Esophagus squamous epithelium (tissue), 5 donors: ENCODE data around the gene ATP9B. TPM values are rescaled to one million over a fixed set of nuclear protein-coding genes. Genes with fewer than 3 reads are reported as not detected.

Experiments used
- DNase-seq: peaks from one replicate; lab custom pipeline; 2025; lab: John Stamatoyannopoulos, UW
- H3K27ac ChIP-seq, 4 donors: fragments of 200-600 bp; sonication (generic); one replicate each; pipeline ENCODE4 v1.5.1; 2016 to 2019; ENCODE audit warnings: mild to moderate bottlenecking in 1 of 4
- H3K27me3 ChIP-seq, 4 donors: fragments of 200-600 bp; sonication (generic); 1 replicate in 3 of 4; 2 replicates in 1 of 4; pipeline versions ENCODE4 v1.5.1 to v1.6.0; 2017 to 2021; ENCODE audit warnings: antibody characterized with exemption in 1 of 4
- H3K36me3 ChIP-seq, 3 donors: fragments of 200-600 bp; sonication (generic); one replicate each; pipeline ENCODE4 v1.5.1; 2016 to 2019
- H3K4me1 ChIP-seq, 3 donors: fragments of 200-600 bp; sonication (generic); one replicate each; pipeline ENCODE4 v1.5.1; 2017 to 2019
- H3K4me3 ChIP-seq, 4 donors: fragments of 200-600 bp; sonication (generic); 1 replicate in 3 of 4; 2 replicates in 1 of 4; pipeline ENCODE4 v1.5.1; 2016 to 2019; ENCODE audit warnings: mild to moderate bottlenecking in 2 of 4, moderate library complexity in 1 of 4
- H3K9me3 ChIP-seq, 3 donors: fragments of 200-600 bp; sonication (generic); one replicate each; pipeline ENCODE4 v1.5.1; 2016 to 2019
- POLR2A ChIP-seq, 4 donors: fragments of 450-650 bp; IDR thresholded peaks; one replicate each; pipeline ENCODE4 v1.6.1; 2017; ENCODE audit warnings: antibody characterized with exemption in 4 of 4, mild to moderate bottlenecking in 4 of 4, moderate library complexity in 3 of 4
- WGBS, 2 donors: methylation state at CpG; one replicate each; pipeline ENCODE4 v1.1.5; 2018; 5-methylcytosine and 5-hydroxymethylcytosine counted together
- intact Hi-C: fragments of 100-400 bp; cut with DNase I; formaldehyde crosslinking; loops from one replicate; pipeline ENCODE4 v1.15.0; 2022
- total RNA-seq, 4 donors: library from RNA; depleted of rRNA; stranded (reverse); fragments of >200 nt; gene quantifications; one replicate each; pipeline ENCODE4 v1.1.0, GENCODE V29; 2016
- TF ChIP-seq, protein P1 (sequence below), 6 experiments: fragments of 450-650 bp in 4 of 6; fragments of 200-600 bp in 2 of 6; sonication (generic) in 2 of 6; IDR thresholded peaks; one replicate each; pipeline ENCODE4 v1.5.1; 2016 to 2019; ENCODE audit warnings: antibody characterized with exemption in 6 of 6, mild to moderate bottlenecking in 4 of 6, moderate library complexity in 4 of 6
- donor health status: DM: yes; HTN: yes; CAD: no.

The ATP9B gene
- total RNA-seq, 4 donors from 2014 or later = 12.9 to 46.7 (median 22.0) TPM

DNA sequence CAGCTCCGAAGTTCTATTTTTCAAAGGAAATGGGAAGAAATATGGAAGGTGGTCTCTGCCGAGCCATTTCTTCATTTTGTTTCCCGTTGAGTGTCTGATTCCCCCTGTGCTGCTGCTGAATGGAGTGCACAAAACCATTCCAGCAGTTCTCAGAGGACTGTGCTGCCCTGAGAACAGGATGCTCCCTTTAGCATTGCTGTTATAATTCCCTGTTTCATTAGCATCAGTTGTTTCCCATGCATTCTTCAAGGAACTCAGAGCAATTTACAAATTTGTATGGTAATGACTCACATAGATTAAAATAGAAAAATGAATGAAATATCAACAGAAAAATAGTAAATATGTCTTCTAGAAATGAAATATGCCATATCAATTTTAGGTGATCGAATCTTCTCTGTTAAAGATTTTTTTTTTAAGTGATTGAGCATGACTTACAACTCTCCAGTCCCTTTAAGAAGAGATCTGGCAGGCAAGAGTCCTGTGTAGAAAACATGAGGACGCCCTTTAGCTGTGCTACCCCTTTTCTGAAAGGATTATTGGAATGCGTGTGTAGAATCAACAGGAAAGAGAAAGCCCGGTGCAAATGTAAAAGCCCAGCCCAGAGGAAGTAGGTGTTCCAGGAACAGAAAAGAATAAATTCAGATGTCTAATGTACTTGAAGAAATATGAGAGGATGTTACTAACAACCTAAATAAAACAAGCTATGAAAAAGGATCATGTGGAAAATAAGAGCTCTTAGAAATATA is 118.5 kb downstream of the ATP9B start:
- intact Hi-C loops = no loop called here
- no peaks in the 10 kb centered on the region for H3K4me1 ChIP-seq
- H3K9me3 ChIP-seq = no peaks in the 10 kb centered on the region
- no peak overlapping the region for H3K4me3 ChIP-seq
- H3K36me3 ChIP-seq = peaks cover 0 to 22% (median 0%) of the 10 kb centered on the region in 3 donors
- no peak for TF ChIP-seq POLR2A (IDR thresholded peaks at IDR 0.05)
- TF ChIP-seq, protein P1, sequence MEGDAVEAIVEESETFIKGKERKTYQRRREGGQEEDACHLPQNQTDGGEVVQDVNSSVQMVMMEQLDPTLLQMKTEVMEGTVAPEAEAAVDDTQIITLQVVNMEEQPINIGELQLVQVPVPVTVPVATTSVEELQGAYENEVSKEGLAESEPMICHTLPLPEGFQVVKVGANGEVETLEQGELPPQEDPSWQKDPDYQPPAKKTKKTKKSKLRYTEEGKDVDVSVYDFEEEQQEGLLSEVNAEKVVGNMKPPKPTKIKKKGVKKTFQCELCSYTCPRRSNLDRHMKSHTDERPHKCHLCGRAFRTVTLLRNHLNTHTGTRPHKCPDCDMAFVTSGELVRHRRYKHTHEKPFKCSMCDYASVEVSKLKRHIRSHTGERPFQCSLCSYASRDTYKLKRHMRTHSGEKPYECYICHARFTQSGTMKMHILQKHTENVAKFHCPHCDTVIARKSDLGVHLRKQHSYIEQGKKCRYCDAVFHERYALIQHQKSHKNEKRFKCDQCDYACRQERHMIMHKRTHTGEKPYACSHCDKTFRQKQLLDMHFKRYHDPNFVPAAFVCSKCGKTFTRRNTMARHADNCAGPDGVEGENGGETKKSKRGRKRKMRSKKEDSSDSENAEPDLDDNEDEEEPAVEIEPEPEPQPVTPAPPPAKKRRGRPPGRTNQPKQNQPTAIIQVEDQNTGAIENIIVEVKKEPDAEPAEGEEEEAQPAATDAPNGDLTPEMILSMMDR (IDR thresholded peaks at IDR 0.05) = no peak
- 77 to 79% methylated on average over 7 of the region's 7 CpGs for WGBS, 2 donors
- H3K27ac ChIP-seq = no peak overlapping the region
- H3K27me3 ChIP-seq = no peaks in the 10 kb centered on the region
- no peak for DNase-seq

DNA sequence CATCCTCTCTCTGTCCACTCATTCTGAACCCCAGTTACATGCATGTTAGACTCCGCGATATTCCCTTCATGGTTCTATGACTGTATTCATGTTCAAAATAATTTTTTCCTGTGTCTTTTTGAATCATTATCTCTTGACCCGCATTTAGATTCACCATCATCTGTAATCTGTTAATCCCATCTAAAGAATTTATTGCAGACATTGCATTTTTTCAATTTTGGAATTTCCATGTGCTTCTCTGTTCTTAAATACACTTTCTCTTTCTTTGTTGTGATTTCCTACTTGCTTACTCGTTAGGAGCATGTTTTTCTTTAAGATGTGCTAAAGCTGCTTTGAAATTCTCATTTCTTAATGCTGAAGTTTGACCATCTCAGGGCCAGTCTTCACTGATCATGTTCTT is 122.2 kb downstream of the ATP9B start:
- no peak overlapping the region for H3K27ac ChIP-seq
- H3K4me1 ChIP-seq = no peaks in the 10 kb centered on the region
- peaks cover 0 to 55% (median 0%) of the 10 kb centered on the region in 3 donors for H3K36me3 ChIP-seq
- H3K27me3 ChIP-seq = no peaks in the 10 kb centered on the region
- no peak for DNase-seq
- no peak for TF ChIP-seq POLR2A (IDR thresholded peaks at IDR 0.05)
- TF ChIP-seq, protein P1 (IDR thresholded peaks at IDR 0.05) = no peak
- H3K9me3 ChIP-seq = no peaks in the 10 kb centered on the region
- WGBS, 2 donors = 80 to 92% methylated on average over 4 of the region's 4 CpGs
- H3K4me3 ChIP-seq = no peak overlapping the region
- intact Hi-C loops = no loop called here

DNA sequence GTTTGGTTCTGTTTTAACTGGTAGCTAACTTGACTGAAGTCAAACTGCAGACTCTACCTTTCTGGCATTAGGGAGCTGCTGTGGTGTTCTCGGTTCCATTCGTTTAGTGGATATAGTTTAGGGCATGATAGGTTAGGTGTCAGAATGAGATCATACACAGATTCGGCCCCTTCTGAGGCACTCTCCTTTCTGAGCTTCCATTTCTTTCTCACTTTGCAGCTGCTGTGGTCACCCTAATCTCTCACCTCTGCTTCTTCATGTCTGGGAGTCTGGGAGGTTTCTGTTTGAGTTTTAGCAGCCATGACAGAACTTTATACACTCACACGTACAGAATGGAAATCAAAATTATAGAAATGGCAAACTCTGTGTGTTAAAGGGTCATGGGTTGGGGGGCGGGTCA is 122.8 kb downstream of the ATP9B start:
- intact Hi-C loops = no loop called here
- TF ChIP-seq, protein P1 (IDR thresholded peaks at IDR 0.05) = no peak
- no peak for TF ChIP-seq POLR2A (IDR thresholded peaks at IDR 0.05)
- no peaks in the 10 kb centered on the region for H3K9me3 ChIP-seq
- H3K27me3 ChIP-seq = no peaks in the 10 kb centered on the region
- H3K36me3 ChIP-seq = peaks cover 0 to 53% (median 0%) of the 10 kb centered on the region in 3 donors
- WGBS, 2 donors = 90 to 91% methylated on average over 4 to 5 of the region's 5 CpGs
- no peaks in the 10 kb centered on the region for H3K4me1 ChIP-seq
- H3K27ac ChIP-seq = no peak overlapping the region
- H3K4me3 ChIP-seq = no peak overlapping the region
- no peak for DNase-seq

DNA sequence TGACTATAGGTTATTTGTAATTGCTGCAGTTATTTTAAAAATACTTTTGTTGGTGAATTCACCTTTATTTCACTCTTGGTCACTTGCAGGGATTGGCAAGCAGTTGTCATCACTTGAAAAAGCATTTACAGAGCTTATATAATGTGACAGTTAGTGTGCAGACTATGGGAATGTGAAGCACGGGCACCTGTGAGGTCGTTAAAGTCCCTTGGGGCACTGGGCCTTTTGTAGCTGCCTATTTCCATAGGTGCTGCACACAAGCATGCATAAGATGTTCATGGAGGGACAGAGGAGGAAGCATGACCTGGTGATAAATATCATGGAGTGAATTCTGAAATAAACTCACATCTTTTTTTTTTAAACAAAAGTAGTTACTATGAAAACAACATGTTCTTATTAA is 124.6 kb downstream of the ATP9B start:
- DNase-seq = no peak
- Histone ChIP-seq H3K27ac (no peak overlapping the region), H3K4me3 (no peak overlapping the region), H3K9me3 (no peaks in the 10 kb centered on the region), H3K36me3 (peaks cover 0 to 52% (median 0%) of the 10 kb centered on the region in 3 donors), H3K4me1 (no peaks in the 10 kb centered on the region), H3K27me3 (no peaks in the 10 kb centered on the region)
- no peak for TF ChIP-seq POLR2A (IDR thresholded peaks at IDR 0.05)
- TF ChIP-seq, protein P1 (IDR thresholded peaks at IDR 0.05) = no peak
- 70 to 85% methylated on average over 2 of the region's 2 CpGs for WGBS, 2 donors
- intact Hi-C loops = no loop called here
